Trophoblast cell (in vitro differentiated cells and primary cell): ENCODE results near the gene CD58.

Experiments
- DNase-seq, 2 donors: peaks; one replicate each; pipeline ENCODE4 v3.0.0-alpha.2; 2016
- H2AFZ ChIP-seq: 2 replicates; pipeline ENCODE4 v1.6.1; 2013; ENCODE audit warnings: low read length, moderate library complexity, mild to moderate bottlenecking; ENCODE audit not compliant: insufficient read depth, poor library complexity
- H2AK5ac ChIP-seq: 2 replicates; pipeline ENCODE4 v1.6.1; 2013; ENCODE audit warnings: mild to moderate bottlenecking, low read length
- H2BK120ac ChIP-seq: 2 replicates; pipeline ENCODE4 v1.6.1; 2013; ENCODE audit warnings: low read length, mild to moderate bottlenecking, moderate library complexity; ENCODE audit not compliant: insufficient read depth, poor library complexity
- H2BK12ac ChIP-seq: 2 replicates; pipeline ENCODE4 v1.6.1; 2013; ENCODE audit warnings: mild to moderate bottlenecking, low read length, moderate library complexity
- H2BK5ac ChIP-seq: 2 replicates; pipeline ENCODE4 v1.6.1; 2013; ENCODE audit warnings: low read length, low read depth, moderate library complexity, mild to moderate bottlenecking; ENCODE audit not compliant: poor library complexity
- H3K14ac ChIP-seq: 2 replicates; pipeline ENCODE4 v1.6.1; 2013; ENCODE audit warnings: mild to moderate bottlenecking, low read length
- H3K18ac ChIP-seq: 2 replicates; pipeline ENCODE4 v1.6.1; 2013; ENCODE audit warnings: mild to moderate bottlenecking, low read length
- H3K23ac ChIP-seq: 2 replicates; pipeline ENCODE4 v1.6.1; 2013; ENCODE audit warnings: low read length
- H3K27ac ChIP-seq: 2 replicates; pipeline ENCODE4 v1.5.1; 2013; ENCODE audit warnings: low read depth, mild to moderate bottlenecking, inconsistent platforms, low read length, moderate library complexity
- H3K27me3 ChIP-seq: 2 replicates; pipeline ENCODE4 v1.6.1; 2013; ENCODE audit warnings: inconsistent platforms, mild to moderate bottlenecking, low read length, moderate library complexity; ENCODE audit not compliant: insufficient read depth
- H3K36me3 ChIP-seq, 2 experiments: 1 replicate in 1 of 2; 2 replicates in 1 of 2; pipeline ENCODE4 v1.6.1; 2013; ENCODE audit warnings: low read length in 2 of 2, mild to moderate bottlenecking in 2 of 2, moderate library complexity in 1 of 2; ENCODE audit not compliant: insufficient read depth in 2 of 2, control insufficient read depth in 1 of 2
- H3K4ac ChIP-seq: 2 replicates; pipeline ENCODE4 v1.6.1; 2013; ENCODE audit warnings: low read depth, mild to moderate bottlenecking, low read length, moderate library complexity
- H3K4me1 ChIP-seq, 2 experiments: 1 replicate in 1 of 2; 2 replicates in 1 of 2; pipeline ENCODE4 v1.6.1; 2013; ENCODE audit warnings: low read length in 2 of 2, mild to moderate bottlenecking in 2 of 2, moderate library complexity in 1 of 2; ENCODE audit not compliant: insufficient read depth in 2 of 2, control insufficient read depth in 1 of 2
- H3K4me2 ChIP-seq: 2 replicates; pipeline ENCODE4 v1.6.1; 2013; ENCODE audit warnings: inconsistent platforms, mild to moderate bottlenecking, low read length, moderate library complexity
- H3K4me3 ChIP-seq: 2 replicates; pipeline ENCODE4 v1.5.1; 2013; ENCODE audit warnings: mild to moderate bottlenecking, low read depth, low read length, inconsistent platforms
- H3K79me1 ChIP-seq: one replicate; pipeline ENCODE4 v1.6.1; 2013; ENCODE audit warnings: low read length
- H3K79me2 ChIP-seq: 2 replicates; pipeline ENCODE4 v1.6.1; 2013; ENCODE audit warnings: low read length, mild to moderate bottlenecking; ENCODE audit not compliant: control insufficient read depth, insufficient read depth, poor library complexity
- H3K9ac ChIP-seq: 2 replicates; pipeline ENCODE4 v1.6.1; 2013; ENCODE audit warnings: mild to moderate bottlenecking, low read length
- H3K9me3 ChIP-seq: 2 replicates; pipeline ENCODE4 v1.6.1; 2013; ENCODE audit warnings: low read depth, mild to moderate bottlenecking, control low read depth, inconsistent platforms, low read length; ENCODE audit not compliant: insufficient read depth
- H4K12ac ChIP-seq: 2 replicates; pipeline ENCODE4 v1.6.1; 2013; ENCODE audit warnings: low read depth, mild to moderate bottlenecking, low read length, moderate library complexity
- H4K8ac ChIP-seq: 2 replicates; pipeline ENCODE4 v1.6.1; 2013; ENCODE audit warnings: low read depth, mild to moderate bottlenecking, low read length, moderate library complexity
- H4K91ac ChIP-seq: one replicate; pipeline ENCODE4 v1.6.1; 2013; ENCODE audit warnings: low read depth, mild to moderate bottlenecking, low read length, moderate library complexity
- WGBS: extraction: QIAGEN DNeasy Blood & Tissue Kit; methylation state at CpG from one replicate; pipeline ENCODE4 v1.1.7; 2013; ENCODE audit warnings: missing lambda C conversion rate; ENCODE audit not compliant: insufficient read length, insufficient coverage; ENCODE audit errors: extremely low coverage; 5-methylcytosine and 5-hydroxymethylcytosine counted together

CD58 gene

GRCh38 chr1:116491700-116492357, 79.0 kb downstream of the CD58 start:
- H3K9ac ChIP-seq = no peak overlapping the region
- H2AFZ ChIP-seq = no peak overlapping the region
- H2BK120ac ChIP-seq = no peak overlapping the region
- no peak for DNase-seq
- no peak overlapping the region for H4K91ac ChIP-seq
- no peak overlapping the region for H3K27ac ChIP-seq
- H3K4me1 ChIP-seq = peaks cover 19 to 32% of the 10 kb centered on the region in 2 experiments
- no CpG with 5 or more reads among the region's 5 CpGs for WGBS
- H3K4me3 ChIP-seq = no peak overlapping the region
- no peak overlapping the region for H4K8ac ChIP-seq
- H3K4ac ChIP-seq = no peak overlapping the region
- no peak overlapping the region for H2AK5ac ChIP-seq
- no peak overlapping the region for H2BK12ac ChIP-seq
- no peak overlapping the region for H3K23ac ChIP-seq
- H4K12ac ChIP-seq = no peak overlapping the region
- no peaks in the 10 kb centered on the region for H3K79me2 ChIP-seq
- H3K79me1 ChIP-seq = peaks cover 15% of the 10 kb centered on the region
- H3K14ac ChIP-seq = no peak overlapping the region
- no peaks in the 10 kb centered on the region for H3K9me3 ChIP-seq
- H3K4me2 ChIP-seq = no peak overlapping the region
- H3K27me3 ChIP-seq = no peaks in the 10 kb centered on the region
- H3K36me3 ChIP-seq = no peaks in the 10 kb centered on the region
- no peak overlapping the region for H3K18ac ChIP-seq
- no peak overlapping the region for H2BK5ac ChIP-seq

- no peaks in the 10 kb centered on the region for H3K27me3 ChIP-seq
- H2AFZ ChIP-seq = no peak overlapping the region
- H3K9me3 ChIP-seq = no peaks in the 10 kb centered on the region
- no peaks in the 10 kb centered on the region for H3K36me3 ChIP-seq
- H3K9ac ChIP-seq = no peak overlapping the region
- peaks cover 19 to 28% of the 10 kb centered on the region in 2 experiments for H3K4me1 ChIP-seq
- DNase-seq = no peak
- H4K91ac ChIP-seq = no peak overlapping the region
- no peak overlapping the region for H3K14ac ChIP-seq
- no peaks in the 10 kb centered on the region for H3K79me2 ChIP-seq
- no peak overlapping the region for H3K23ac ChIP-seq
- no CpG with 5 or more reads among the region's 3 CpGs for WGBS
- H3K27ac ChIP-seq = no peak overlapping the region
- H2BK120ac ChIP-seq = no peak overlapping the region
- H3K4me3 ChIP-seq = no peak overlapping the region
- H2BK5ac ChIP-seq = no peak overlapping the region
- H3K79me1 ChIP-seq = peaks cover 12% of the 10 kb centered on the region
- H3K4me2 ChIP-seq = no peak overlapping the region
- H3K18ac ChIP-seq = no peak overlapping the region
- H4K12ac ChIP-seq = no peak overlapping the region
- H4K8ac ChIP-seq = no peak overlapping the region
- H3K4ac ChIP-seq = no peak overlapping the region
- no peak overlapping the region for H2BK12ac ChIP-seq
- H2AK5ac ChIP-seq = no peak overlapping the region
Measured at GRCh38 chr1:116490588-116490987, 80.2 kb downstream of the CD58 start.

GRCh38 chr1:116489231-116489697, 81.6 kb downstream of the CD58 start:
- no peaks in the 10 kb centered on the region for H3K79me2 ChIP-seq
- no peak overlapping the region for H2BK5ac ChIP-seq
- no peak overlapping the region for H4K91ac ChIP-seq
- no peak overlapping the region for H2BK12ac ChIP-seq
- peaks cover 12% of the 10 kb centered on the region for H3K79me1 ChIP-seq
- no peak overlapping the region for H3K18ac ChIP-seq
- no peak overlapping the region for H3K4ac ChIP-seq
- H2BK120ac ChIP-seq = no peak overlapping the region
- no peak overlapping the region for H3K14ac ChIP-seq
- no peak overlapping the region for H4K12ac ChIP-seq
- H2AFZ ChIP-seq = no peak overlapping the region
- H3K9me3 ChIP-seq = no peaks in the 10 kb centered on the region
- H3K36me3 ChIP-seq = no peaks in the 10 kb centered on the region
- DNase-seq = no peak
- no peak overlapping the region for H2AK5ac ChIP-seq
- no peak overlapping the region for H3K23ac ChIP-seq
- no peaks in the 10 kb centered on the region for H3K27me3 ChIP-seq
- peaks cover 16 to 24% of the 10 kb centered on the region in 2 experiments for H3K4me1 ChIP-seq
- no peak overlapping the region for H4K8ac ChIP-seq
- no CpG with 5 or more reads among the region's 5 CpGs for WGBS
- no peak overlapping the region for H3K9ac ChIP-seq
- no peak overlapping the region for H3K27ac ChIP-seq
- H3K4me2 ChIP-seq = no peak overlapping the region
- H3K4me3 ChIP-seq = no peak overlapping the region

GRCh38 chr1:116488071-116488470, 82.8 kb downstream of the CD58 start:
- Histone ChIP-seq H3K14ac (no peak overlapping the region), H3K27ac (no peak overlapping the region), H2BK12ac (no peak overlapping the region), H3K79me1 (peaks cover 4% of the 10 kb centered on the region), H2AFZ (no peak overlapping the region), H4K91ac (no peak overlapping the region), H3K9me3 (no peaks in the 10 kb centered on the region), H3K18ac (no peak overlapping the region), H3K4me3 (no peak overlapping the region), H3K4ac (no peak overlapping the region), H3K4me1 (peaks cover 8 to 15% of the 10 kb centered on the region in 2 experiments), H4K8ac (no peak overlapping the region), H3K79me2 (no peaks in the 10 kb centered on the region), H3K36me3 (no peaks in the 10 kb centered on the region), H3K4me2 (no peak overlapping the region), H3K23ac (no peak overlapping the region), H4K12ac (no peak overlapping the region), H2BK120ac (no peak overlapping the region), H2AK5ac (no peak overlapping the region), H3K27me3 (no peaks in the 10 kb centered on the region), H2BK5ac (no peak overlapping the region), H3K9ac (no peak overlapping the region)
- no peak for DNase-seq
- WGBS = no CpG with 5 or more reads among the region's 4 CpGs
